GM21528 (cell line): Measurements from ENCODE around the gene ORAI3.

Source experiments
- ATAC-seq: cut with Tn5 transposase; IDR thresholded peaks from one replicate; pipeline ENCODE4 v1.9.1; 2021; ENCODE audit warnings: mild to moderate bottlenecking, moderate library complexity; ENCODE audit not compliant: unreplicated experiment, low FRiP score

ORAI3 gene

DNA sequence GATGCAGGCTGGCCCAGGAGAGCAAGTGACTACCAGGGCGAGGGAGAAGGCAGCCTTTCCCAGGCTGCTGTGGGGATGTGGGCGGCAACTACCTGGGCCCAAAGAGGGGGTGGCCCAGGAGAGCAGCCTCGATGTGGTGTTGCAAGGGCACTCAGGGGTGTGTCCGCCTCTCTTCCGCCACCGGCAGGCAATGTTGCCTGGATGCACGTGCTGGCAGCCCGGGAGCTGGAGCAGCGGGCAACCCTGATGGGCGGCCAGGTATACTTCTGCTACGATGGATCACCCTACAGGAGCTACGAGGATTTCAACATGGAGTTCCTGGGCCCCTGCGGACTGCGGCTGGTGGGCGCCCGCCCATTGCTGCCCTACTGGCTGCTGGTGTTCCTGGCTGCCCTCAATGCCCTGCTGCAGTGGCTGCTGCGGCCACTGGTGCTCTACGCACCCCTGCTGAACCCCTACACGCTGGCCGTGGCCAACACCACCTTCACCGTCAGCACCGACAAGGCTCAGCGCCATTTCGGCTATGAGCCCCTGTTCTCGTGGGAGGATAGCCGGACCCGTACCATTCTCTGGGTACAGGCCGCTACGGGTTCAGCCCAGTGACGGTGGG, 38.8 kb downstream of the ORAI3 start:
- ATAC-seq = no peak

DNA sequence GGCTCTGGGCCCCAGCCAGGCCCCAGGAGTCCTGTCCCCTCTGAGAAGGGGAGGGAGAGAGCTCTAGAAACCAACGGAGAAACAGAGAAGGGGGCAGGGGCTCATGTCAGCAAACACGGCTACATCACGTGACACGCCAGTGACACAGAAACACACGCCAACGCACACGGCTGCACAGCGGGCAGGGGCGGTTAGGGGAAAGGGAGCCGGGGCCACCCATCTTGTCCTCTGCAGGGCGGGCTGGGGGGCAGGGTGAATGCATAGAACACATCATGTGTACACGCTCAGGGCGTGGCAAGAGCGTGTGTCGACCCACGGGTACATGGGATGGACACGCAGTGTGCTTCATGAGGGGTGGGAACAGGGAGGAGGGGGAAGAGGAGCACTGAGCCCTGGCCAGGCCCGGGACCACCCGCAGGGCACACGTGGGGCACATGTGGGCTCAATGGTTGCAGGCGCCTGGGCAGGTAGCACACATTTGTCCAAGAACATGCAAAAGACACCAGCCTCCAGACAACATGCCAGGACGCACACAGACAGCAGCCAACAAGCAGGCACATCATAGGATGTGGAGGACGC, 40.7 kb downstream of the ORAI3 start:
- ATAC-seq = no peak

DNA sequence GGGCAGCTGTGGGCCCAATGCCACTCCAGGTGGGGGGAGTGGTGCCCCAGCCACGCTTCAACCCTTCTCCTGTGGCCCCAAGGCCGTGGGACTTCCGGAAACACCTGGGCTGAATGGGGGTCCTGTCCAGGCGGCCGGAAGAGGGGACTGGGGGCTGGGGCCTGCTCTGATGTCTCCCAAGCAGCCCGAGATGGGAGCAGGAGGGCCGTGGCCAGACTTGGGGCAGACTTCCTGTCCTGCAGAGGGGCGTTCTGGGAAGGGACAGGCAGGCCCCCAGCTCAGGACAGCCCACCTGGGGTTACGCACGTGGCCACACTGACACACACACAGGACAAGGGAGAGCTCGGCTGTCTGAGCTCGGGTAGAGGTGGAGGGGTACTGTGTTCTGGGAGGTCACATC, 41.2 kb downstream of the ORAI3 start:
- no peak for ATAC-seq

DNA sequence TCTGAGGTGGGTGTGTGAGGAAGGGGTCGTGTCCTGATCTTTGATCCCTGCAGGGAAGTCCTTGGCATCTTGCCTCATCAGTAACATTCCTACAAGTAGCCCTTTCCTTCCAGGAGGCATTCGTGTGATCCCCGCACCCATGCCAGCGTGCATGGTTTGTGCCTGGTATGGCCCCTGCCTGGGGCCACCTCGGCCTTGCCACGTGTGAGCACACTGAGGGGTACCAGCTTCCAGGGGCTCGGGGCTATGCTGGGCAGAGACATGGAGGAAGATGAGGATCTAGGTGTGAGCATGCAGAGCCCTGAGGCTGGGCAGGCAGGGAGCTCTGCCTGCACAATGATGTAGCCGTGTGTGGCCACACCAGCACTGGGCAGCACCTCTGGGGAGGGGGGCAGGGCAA, 42.2 kb downstream of the ORAI3 start:
- no peak for ATAC-seq

DNA sequence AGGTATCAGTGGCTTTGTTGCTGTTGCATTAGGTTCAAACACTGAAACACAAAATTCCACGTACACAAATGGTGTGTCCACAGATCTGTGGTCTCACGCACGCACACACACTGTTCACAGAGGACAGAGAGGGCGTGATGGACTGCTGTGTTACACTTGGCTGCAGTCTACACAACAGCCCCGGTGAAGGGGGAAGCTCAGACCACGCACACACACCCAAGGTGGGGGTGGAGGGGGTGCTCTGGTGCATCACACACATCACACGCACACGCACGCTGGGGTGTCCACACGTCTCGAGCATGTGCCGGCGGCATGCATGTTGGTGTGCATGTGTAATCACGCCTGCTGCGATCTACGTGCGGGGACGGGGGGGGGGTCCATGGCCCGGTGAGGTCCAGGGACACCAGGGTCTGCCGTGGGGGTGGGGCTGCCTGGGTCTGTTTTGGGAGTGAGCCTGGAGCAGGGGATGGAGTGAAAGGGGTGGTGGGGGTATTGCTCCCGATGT, 43.5 kb downstream of the ORAI3 start:
- no peak for ATAC-seq

DNA sequence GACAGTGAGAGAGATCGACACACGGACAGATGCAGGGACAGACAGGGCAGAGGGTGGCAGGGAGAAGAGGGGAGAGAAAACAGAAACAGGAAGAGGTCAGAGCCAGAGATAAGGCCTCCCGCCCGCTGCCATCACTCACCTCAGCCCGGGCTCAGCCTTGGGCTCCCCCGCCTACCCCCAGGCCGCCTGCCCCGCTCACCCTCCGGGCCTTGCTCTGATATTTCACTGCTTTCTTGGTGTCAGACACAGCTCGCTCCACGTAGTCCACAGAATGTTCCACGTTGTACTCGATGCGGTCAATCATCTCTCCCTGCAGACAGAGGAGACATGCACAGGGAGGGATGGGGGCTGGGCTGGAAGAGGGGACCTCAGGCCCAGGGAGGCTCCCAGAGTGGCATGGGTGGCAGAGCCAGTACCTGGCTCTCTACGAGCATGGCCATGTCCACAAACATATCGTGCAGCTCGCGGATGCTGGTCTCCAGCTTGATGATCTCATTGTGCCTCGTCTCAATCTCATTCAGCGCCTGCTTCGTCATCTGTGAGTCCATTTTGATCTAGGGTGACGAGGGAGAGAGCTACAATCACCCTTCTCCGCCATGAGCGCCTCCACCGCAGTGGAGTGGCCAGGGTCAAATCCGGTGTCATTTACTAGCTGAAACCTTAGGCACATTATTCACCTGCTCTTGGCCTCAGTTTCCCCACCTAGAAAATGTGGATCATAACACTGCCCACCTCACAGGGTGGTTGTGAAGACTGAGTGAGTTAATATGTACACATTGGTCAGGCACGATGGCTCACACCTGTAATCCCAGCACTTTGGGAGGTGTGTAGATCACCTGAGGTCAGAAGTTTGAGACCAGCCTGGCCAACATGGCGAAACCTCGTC, 44.3 kb downstream of the ORAI3 start:
- ATAC-seq = no peak

DNA sequence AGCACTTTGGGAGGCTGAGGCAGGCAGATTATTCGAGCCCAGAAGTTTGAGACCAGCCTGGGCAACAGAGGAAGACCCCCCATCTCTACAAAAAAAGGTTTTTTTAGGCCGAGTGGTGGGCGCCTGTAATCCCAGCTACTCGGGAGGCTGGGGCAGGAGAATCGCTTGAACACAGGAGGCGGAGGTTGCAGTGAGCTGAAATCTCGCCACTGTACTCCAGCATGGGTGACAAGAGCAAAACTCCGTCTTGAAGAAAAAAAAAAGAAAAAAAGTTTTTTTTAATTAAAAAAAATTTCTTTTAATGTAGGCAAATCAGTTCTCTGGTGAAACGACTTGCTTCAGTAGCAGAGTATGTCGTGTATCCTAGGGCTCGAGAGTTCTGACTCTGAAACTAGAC, 47.1 kb downstream of the ORAI3 start:
- no peak for ATAC-seq

DNA sequence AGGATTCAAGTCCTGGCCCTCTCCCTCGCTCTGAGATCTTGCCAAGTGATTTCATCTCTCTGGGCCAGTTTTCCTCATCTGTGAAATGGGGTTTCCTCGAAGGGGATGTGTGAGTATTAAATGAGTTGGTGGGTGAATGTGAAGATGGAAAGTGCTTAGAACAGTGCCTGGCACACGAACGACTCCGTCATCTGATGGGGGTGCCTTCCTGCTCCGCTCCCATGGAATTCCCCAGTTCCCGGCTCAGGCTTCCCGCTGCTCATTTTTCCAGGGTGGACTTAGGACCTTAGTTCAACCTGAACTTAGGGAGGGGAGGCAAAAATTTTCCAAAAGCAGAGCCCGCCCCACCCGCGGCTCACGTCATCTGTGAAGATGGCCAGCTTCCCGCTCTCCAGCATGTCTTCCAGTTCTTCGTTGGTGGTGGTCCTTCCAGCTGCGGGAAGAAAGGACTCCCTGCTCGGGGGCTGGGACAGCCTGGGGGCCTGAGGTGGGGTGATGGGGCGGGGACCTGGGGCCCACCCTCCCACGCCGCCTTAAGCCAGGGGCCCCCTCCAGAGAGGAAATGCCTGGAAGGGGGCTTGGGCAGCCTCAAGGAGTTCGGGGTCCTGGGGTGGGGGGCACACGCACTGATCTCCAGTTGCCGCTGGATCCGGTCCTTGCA, 47.6 kb downstream of the ORAI3 start:
- ATAC-seq = no peak

DNA sequence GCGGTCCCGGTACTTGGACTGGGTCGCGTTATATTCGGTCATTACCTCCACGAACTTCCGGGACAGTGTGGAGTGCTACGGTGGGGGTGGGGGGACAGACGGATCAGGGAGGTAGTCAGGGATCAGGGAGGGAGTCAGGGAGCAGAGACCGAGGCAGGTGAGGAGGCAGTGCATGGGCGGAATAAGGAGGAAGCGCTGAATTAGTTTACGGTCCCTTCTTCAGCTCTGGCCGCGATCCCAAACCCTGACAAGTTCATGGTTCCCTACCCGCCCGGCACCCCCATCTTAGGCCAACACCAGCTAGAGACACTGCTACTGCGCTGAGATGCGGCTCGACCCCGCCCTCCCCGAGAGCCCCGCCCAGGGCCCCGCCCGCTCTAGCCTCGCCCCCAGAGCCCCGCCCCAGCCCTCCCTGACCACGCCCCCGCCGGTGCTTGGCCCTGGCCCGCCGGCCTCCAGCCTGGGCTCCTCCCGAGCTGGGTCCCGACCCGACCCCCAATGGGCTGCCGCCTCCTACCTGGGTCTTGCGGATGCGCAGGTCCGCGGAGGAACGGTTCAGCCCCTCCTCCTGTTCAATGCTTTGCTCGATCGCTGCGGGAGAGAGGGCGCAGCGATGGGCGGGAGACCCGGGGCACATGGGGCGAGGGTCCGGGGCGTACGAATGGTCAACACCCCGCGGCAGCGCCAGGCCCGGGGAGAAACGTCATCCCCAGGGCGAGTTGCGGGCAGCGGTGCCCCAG, 48.3 kb downstream of the ORAI3 start:
- ATAC-seq = peak; percentile 74

DNA sequence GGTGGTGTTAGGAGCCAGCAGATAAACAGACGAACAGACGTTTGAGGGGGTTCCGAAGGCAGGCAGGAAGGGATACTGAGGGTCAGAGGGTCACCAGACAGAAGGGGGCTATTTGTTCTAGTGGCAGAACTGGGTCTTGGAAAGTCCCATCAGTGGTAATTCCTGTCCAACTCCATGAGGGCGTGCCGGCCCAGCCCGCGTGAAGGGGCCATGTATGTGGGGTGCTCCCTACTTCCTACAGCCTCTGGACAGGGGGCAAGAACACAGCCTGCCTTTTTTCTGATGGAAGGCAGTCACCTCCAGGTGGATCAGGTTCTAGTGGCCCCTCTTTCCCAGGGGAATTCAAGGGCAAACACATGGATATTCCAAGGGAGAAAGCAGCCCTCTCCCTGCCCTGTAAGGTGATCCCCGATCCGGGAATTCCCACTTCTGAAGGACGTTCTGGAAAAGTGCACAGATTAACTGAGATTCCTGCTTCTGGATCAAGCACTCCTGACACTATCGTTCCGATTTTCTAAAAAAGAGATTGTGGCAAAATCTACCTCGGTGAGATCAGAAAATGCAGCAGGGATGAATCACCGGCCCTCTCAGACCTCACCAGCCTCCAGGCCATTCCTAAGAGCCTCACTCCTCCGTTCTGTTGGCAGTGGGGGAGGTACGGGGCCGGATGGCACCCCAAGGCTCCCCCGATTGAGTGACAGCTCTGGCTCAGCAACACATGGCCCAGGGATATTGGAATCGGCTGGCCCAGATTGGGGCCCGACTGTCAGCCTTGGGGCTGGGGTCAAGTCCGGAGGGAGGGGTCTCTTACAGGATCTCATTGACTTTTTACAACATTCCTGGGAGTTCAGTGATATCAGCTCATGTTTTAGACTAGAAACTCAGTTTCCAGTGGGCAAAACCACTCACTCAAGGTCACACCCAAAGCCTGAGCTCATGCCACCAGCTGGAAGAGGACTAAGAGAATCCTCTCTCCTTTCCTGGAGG, 49.1 kb downstream of the ORAI3 start:
- no peak for ATAC-seq

DNA sequence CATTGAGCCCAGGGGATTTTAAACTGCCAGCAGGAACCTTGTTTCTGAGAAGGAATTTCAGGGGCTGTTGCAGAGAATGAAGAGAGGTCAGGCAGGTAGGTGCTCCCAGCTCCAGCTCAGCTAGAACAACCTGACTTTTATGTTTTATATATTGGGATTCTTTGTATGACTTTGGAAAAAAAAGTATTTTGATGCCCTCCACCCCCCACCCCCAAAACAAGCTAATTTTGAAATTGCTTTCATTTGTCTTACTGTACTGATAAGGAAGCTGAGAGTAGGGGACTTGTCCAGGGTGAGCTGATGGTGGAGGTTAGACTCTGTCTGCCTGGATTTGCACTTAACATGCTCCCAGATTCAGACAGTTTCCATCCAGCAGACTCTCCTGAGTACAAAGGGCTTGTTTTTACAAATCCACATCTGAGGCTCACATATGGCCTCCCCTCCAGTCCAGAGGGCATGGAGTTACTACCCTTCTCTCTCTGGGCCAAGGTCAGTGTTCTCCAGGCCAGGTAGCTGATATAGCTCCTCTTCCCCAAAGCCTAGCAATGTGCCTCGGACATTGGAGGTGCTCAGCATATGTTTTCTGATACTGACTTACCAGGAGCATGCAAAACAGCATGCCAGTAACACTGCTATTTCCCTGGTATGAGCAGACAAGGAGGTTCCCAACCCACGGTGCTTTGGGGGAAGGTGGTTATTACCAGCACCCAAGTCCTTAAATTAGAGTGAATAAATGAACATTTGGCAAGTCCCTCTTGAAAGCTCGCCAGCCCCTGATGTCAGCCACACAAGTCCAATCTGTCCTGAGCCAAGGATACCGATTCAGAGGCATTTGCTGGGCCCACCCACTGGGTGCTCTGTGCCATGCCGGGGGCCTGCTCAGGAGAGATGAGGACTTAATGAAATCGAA, 50.2 kb downstream of the ORAI3 start:
- no peak for ATAC-seq

DNA sequence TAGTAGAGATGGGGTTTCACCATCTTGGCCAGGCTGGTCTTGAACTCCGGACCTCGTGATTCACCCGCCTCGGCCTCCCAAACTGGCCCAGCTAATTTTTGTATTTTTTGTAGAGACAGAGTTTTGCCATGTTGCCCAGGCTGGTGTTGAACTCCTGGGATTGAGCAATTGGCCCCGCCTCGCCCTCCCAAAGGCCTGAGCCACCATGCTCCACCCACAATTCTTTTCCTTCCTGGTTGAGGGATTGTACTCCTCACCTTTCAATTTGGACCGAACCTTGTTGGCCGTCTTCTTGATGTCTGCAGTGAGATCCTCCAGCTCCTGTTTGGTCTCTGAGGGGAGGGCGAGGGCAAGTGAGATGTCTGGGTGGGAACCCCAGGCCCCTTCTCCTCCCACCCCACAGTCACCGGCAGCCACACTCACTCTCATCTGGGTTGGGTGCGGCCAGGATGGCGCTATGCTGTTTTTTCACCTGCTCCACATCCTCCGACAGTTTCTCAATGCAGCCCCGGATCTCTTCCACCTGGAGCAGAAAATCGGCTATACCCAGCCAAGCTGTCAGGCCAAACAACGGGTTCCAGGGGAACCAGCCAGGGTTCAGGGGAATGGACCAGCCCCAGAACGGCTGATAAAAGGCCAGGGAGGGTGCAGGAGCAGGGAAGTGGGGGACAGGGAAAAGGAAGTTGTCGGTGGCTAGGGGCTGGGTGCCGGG, 52.0 kb downstream of the ORAI3 start:
- ATAC-seq = no peak

DNA sequence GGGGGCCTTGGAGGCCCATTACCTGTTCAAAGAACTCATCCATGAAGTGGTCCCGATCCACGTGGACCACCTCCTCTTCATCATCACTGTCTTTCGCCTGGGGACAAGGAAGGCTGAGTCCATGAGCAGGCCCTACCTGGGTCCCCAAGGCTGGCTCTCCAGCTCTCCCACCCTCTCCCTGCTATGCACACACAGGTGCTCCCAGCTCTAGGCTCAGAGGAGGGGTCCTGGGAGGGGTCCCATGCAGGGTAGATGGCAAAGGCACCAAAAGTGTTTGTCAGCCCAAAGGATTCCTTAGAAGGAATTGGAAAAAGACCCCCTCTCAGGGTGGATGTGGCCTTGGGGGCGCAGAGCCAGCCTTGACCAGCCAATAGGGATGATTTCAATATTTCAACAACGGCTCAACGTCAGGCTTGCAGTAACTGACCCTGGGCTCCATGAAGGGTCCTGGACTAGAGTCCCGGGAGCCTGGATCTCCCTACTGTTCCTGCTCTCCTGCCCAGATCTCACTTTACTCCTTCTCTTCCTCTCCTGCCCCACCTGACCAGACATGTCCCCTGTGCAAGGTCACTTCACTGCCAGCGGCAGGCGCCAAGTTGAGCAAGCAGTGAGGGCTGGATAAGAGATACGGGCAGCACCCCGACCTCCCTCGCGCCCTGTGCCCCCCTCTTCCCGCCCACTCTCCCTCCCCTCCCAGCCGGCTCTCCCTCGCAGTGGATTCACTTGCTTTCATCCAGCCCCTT, 52.8 kb downstream of the ORAI3 start:
- no peak for ATAC-seq

DNA sequence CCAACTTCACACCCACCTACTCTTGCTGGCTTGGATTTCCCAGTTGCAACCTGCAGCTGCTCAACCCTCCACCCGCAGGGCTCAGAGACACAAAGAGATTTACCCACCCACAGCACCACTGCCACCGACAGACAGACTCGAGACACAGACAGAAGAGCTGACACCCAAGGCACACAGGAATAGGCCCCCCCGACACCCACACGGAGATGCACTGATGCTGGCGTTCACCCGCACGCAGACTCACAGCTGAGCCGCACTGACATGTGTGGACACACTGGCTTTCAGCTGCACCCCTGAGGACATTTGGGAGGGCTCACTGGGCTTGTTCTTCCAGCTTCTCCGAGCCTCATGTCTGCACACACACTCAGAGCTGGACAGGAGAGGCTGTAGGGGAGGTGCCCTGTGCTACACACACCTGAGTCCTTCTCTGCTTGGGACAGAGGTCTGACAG, 53.4 kb downstream of the ORAI3 start:
- ATAC-seq = no peak

DNA sequence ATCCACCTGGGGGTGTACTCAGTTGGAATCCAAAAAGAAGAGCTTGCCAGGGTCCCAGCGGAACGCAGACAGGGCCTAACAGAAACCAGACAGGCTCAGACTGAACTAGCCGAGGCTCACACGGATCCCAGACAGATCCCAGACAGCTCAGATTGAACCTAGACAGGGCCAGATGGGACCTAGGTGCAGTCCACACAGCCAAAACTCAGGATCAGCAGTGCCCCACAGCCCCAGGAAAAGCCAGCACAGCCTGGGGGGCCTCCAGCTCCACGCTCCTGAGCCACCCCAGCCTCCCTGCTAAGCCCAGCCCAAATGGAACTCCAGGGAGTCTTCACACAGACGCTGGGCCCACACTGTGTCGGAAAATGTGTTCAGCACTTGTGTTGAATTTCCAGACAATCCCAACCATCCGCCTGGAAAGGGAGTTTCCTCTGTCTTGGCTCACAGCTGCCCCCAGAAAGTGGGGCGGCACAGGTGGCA, 54.0 kb downstream of the ORAI3 start:
- ATAC-seq = no peak

DNA sequence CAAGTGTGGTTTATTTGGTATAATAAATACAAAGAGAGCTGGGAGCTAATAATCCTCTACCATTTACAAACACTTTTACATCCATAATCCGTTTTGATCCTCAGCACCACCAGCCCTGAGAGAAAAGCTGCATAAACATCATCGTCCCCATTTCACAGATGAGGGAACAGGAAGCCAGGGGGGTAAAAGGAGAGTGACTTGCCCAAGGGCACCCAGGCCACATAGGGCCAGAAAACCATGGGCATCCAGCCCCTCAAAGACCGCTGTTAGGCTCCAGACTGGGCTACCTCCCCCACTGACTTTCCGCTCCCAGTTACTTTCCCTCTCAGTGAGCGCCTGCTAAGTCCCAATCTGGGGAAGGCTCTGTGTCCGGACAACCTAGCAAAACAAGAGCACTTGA, 54.9 kb downstream of the ORAI3 start:
- ATAC-seq = no peak
